ENCODE measurements around the gene NR1H3.

- TF ChIP-seq CTCF (IDR thresholded peaks at IDR 0.05 in 2 of 3, conservative IDR thresholded peaks at IDR 0.05 in 1 of 3; ENCODE audit: control insufficient read depth in 2 of 3, extremely low read depth in 1 of 3, insufficient read depth in 1 of 3, low read depth in 3 of 3, low read length in 3 of 3) (no peak), IKZF1 (conservative IDR thresholded peaks at IDR 0.05) (no peak), NBN (IDR thresholded peaks at IDR 0.05) (no peak), RAD21 (IDR thresholded peaks at IDR 0.05; ENCODE audit: insufficient read depth, low read depth, low read length) (no peak), IRF3 (IDR thresholded peaks at IDR 0.05) (no peak), RUNX3 (IDR thresholded peaks at IDR 0.05; ENCODE audit: low read length) (peak; percentile 72), IRF5 (IDR thresholded peaks at IDR 0.05; ENCODE audit: borderline replicate concordance) (no peak), MYC (IDR thresholded peaks at IDR 0.05; ENCODE audit: insufficient read depth, insufficient read length, insufficient replicate concordance, low read length, severe bottlenecking) (no peak)
Measured at GRCh38 chr11:47248304-47248663, 9.5 kb upstream of the NR1H3 start.

Measured in GM12878 (cell line).